Limb (tissue), 2 donors: ENCODE results near the gene CCNI2.

Experiments used
- DNase-seq, 2 donors: peaks; one replicate each; pipeline ENCODE4 v3.0.0-alpha.2; 2016; ENCODE audit errors: extremely low spot score in 2 of 2

CCNI2 gene

DNA sequence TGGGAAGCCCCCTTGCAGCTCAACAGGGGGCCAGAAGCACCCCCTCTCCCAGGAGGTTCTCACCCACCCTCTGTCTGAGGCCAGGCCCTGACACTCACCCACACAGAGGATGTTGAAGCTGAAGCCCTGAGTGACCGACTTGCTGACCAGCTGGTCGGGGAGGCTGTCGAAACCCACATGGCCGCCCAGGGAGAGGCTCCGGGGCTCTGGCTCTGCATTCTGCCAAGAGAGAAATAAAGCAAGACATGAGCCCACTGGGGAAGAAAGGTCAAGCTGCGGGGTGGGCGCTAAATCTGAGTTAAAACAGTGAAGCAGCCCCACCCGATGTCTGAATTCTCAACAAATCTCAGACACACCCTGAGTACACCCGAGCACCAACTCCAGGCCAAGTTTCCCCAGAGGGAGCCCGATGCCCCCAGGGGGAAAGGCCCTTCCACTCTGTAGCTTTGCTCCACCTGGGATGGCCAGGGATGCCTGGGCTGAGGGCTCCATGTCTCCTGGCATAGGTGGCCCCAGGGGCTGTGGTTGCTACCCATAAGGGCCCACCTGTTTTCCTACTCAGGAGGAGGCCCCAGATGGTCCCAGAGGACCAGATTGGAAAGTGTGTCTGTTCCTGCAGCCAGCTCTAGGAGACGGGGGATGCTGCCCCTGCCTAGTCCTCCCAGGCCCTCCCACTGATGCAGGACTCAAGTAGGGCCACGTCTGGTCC, 18.2 kb downstream of the CCNI2 start:
- no peak for DNase-seq

DNA sequence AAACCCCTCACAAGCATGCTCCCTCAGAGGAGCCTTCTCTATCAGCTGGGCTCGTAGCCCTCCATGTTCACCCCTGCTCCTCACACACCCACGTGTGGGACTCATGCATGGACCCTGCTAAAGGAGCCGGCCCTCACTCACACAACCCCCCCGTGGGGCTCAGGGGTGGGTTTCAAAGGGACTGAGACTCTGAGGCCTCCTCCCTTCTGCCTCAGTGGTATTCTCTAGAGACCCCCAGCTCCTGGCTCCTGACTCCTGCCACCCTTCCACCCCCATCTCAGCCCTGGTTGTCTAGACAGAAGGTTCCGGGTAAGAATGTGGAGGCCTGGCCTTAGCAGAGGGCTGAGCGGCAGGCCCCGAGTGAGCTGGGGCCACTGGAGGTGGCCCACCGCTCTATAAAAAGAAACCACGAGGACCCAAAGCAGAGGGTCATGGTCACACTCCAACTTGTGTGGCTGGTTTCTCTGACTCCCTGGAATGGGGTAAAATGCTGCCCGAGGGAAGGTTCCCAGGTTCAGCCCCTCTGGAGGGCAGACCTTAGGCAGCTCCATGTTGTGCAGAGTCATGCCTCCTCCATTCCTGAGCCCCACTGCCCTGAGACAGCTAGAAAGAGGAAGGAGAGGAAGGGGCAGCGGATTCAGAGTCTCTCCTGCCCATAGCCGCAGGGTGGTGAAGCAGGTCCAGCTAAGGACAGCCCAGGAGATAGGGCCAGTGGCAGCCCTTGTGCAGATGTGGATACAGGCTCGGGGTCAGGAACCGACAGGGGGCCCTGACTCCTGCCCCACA, 19.0 kb downstream of the CCNI2 start:
- DNase-seq, result no peak

GRCh38 chr5:132766806-132767055, 19.5 kb downstream of the CCNI2 start:
- no peak for DNase-seq

DNA sequence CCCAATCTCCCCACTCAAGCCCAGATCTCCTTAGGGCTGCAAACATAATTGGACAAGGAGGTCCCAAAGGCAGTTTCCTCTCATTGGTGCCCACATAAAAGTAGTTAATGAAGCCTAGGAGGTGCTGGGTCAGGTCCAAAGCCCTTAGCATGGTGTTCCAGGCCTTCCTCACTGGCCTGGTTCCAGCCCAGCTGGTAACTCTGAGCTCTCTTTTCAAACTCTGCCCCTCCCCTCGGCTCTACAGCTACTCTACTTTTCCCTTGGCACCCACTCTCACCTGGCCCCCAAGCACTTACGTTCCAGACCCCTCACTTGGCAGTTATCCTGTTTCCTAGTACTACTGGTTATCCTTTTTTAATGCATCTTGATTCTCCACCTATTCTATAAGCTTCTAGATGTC, 19.9 kb downstream of the CCNI2 start:
- DNase-seq, result no peak

DNA sequence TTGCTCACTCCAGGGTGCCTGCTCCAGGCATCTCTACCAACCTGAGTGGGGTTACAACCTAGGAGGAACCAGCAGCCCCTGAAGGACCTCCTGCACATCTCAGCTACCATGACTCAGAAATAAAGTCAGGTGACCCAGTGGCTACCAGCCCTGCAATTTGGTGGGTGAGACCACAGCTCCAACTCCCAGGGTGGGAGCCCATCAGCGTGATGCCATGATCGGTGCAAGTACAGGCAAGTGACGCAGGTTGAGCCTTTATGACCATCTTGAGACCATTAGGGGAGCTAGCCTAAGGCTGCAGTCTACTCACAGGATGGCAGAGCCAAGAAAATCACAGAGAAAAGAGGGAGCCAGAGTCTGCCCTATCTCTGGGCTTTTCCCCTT, 21.3 kb downstream of the CCNI2 start:
- no peak for DNase-seq

DNA sequence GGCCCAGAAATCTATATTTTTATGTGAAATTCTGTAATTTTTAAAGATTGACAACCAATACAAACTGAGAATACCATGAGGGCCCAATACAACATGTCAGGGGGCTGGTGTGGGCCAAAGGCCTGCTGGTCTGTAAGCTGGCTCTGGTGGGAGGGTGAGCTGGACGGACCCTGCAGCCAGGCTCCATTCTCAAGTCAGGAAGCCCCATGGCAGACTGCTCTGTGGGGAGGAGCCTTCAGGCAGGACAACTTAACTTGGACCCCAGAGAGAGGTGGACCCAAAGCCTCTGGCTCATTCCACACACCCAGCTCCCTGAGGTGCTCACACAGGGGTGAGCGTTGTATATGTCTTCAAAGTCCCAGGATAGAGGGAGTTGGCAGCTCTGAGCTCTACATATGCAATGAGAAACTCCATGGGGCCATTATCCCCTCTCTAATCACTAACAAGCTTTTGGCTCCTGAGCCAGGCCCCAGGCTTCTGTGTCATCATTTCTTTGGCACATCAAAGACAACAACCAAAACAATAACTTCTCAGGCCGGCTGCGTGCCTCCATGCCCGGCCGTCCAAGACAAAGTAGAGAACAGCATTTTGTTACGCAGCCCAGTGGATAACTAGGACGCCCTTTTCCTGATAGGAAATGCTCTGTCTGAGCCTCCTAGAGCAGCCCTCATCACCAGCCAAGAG, 23.4 kb downstream of the CCNI2 start:
- no peak for DNase-seq

GRCh38 chr5:132771503-132771998, 24.3 kb downstream of the CCNI2 start:
- DNase-seq, result no peak

DNA sequence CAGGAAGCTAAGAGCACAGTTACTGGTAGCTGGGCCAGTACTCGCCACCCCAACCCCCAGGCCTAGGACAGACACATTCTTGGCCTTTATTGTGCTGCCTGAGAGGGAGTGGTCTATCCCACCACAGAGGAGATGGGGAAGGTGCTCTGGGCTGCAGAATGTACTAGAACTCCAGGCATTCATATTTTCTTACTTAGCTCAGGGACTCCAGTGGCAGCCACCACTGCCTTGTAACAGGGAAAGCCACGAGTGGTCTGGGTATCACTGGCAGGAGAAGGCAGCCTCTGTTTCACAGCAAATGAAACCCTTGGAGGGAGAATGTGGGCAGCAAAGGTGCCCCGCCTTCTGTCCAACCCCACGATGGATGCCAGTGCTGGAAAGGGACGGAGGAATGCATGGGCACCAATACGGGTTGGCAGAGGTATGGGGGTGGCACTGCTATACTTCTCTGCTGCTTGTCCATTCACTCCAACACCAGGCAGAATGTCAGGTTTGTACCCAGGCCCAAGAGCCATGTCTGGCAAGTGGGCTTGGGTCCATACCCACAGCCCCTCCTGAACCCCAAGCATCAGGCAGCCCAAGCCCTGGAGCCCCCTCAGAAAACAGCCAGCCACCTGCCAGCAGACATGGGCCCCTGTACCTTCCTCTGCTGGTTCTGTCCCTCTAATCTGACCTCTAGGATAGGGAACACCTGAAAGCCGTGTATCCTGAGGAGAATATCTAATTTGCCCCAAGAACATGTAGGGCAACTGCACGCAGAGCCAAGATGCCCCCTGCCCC, 25.3 kb downstream of the CCNI2 start:
- DNase-seq, result no peak

DNA sequence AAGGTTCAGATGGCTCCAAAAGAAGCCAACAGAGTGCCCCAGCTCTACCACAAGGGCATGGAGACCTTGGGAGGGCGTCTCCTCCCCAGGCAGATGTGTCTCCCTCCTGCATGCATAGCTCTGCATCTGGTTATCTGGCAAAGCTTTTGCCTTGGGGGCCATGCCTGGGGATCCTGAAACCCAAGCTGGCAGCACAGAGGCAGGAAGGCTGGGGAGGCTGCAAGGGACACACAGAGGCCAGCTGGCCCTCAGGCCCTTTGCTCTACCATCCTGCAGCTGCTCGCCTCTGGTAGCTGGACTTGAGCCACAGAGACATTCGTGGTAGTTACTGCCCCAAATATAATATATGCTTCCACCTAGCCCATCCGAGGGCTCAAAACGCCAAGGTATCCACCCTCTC, 25.9 kb downstream of the CCNI2 start:
- DNase-seq, result no peak

- no peak for DNase-seq
Measured at GRCh38 chr5:132773601-132774355, 26.6 kb downstream of the CCNI2 start.

GRCh38 chr5:132774406-132774805, 27.2 kb downstream of the CCNI2 start:
- DNase-seq, result no peak

DNA sequence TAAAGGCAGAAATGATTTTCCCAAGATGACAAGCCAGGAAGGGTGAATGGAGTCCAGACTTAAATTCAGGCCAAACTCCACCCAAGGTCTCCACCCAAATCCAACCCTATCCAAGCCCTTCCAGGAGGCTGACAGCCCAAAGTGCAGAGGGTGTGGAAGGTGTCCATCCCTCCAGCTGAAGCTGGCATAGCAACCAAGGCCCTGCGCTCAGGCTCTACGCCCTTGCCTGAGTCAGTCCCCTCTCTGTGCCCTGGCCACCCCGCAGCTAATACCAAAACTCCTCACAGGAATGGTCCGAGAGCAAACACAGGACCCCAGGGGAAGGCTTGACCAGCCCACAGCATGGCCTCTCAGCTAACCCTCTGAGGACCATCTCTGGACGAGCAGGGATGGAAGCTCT, 27.7 kb downstream of the CCNI2 start:
- DNase-seq, result no peak

DNA sequence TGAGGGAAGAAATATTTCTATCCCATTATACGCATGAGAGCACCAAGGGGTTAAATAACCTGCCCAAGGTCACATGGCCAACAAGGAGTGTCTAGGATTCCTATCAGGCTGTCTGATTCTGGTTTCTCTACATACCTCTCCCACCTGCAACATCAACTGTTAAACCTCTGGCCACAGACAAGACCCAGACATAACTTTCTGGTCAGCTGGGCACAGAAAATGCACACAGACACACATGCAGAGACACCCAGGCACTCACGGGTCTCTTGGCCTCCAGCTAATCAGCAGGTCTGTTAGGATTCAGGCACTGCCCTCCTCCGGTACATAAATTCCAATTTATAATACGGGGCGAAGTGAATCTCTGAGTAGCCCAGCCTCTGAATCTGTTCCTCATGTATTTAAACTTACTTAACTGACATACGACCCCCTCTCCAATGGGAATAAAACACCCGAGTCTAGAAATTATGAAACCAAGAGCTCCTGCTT, 28.3 kb downstream of the CCNI2 start:
- DNase-seq, result no peak

DNA sequence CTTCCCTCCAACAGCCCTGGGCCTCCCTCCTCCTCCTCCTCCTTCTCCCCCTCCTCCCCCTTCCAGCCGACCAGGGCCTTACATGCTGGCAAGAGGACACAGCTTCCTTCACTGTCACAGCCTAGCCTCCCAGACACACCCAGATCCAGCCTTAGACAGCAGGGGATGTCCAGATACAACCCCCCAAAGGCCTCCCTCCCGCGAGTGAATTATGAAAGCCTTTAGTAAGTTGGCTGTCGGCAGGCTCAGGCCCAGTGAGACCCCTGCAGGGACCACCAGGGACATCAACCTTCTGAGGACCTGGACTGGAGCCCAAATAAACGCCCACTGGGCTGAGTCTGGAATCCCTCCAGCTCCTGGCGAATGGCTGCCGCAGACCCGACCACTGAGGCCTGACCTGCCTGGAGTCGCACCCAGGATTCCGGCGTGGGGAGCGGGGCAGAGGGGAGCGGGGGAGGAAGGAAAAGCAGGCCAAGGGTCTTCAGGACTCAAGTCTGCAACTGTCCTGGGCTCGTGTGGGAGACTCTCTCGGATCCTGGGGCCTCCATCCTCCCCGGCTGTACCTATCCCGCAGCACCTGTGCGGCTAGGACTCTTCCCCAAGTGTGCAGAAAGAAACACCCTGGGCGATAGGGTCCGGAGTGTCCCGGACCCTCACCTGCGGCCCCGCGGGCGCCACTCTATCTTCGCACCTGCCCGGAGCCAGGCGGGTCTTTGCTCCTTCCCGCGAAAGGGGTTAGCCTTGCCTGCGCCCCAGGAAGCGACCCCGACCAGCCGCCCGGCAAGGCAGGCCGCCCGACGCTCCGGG, 29.1 kb downstream of the CCNI2 start:
- peak; percentile 24 to 66 for DNase-seq

- DNase-seq, result no peak
Measured at GRCh38 chr5:132776938-132777208, 29.6 kb downstream of the CCNI2 start.

DNA sequence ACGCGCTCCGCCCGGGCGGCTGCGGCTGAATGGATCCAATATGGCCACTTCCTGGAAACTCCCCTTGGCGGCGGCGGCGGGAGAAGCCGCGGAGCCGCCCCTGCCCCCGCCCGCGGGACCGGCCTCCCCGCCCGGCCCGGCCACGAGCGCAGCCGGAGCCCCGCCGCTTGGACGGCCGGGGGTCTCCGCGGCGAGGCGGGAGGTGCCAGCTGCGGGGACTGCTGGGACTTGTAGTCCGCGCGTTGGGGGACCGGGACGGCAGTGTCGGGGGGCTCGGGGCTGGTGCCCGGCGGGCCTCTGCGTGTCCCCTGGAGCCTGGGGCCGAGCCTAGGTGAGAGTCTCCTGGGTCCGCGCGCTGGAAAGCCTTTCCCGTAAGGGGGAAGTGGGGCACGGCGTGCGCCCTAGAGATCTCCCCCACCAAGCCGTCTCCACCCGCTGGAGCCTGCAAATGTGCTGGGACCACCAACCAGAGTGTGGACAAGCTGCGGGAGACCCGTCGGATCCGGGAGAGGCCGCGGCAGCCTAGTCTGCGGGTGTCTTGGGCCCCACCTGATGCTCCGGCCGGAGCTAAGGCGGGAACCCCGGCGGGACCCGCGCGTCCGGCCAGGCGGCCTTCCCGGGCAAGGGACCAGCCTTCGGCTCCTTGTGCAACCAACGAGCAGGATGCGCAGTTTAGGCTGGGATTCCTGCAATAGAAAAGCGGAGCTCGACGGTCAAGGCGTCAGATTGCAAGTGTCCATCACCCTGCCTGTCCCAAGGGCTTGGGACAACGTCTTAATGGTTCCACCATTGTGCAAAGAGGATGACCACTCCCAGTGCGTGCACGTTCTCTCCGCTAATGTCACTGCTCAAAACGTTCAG, 30.2 kb downstream of the CCNI2 start, which contains the start of gene SEPTIN8:
Gene SEPTIN8 (minus strand): TSS at position 31 of the 861 bp plus-strand sequence. CDS start 102 bp downstream, outside the sequence.
- peak in 1 of 2 donors; percentile 79 for DNase-seq

- no peak for DNase-seq
Measured at GRCh38 chr5:132778129-132778528, 30.9 kb downstream of the CCNI2 start.

DNA sequence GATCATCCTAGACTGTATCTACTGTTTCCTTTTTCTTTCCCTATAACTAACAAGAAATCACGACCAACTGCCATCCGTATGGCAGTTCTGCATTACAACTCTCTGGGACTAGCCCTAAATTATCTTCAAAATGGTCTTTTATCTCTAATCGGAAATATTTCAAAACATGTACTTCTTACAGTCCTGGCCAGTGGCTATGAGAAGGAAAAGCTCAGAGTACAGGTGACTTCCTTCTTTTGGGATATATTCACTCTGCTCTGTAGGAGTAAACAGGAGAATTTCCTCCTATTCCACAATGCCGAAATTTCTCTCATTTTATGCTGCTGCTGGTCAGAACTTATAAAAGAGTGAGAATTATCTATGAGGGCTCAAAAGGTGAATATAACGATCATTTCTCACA, 31.6 kb downstream of the CCNI2 start:
- DNase-seq, result no peak

DNA sequence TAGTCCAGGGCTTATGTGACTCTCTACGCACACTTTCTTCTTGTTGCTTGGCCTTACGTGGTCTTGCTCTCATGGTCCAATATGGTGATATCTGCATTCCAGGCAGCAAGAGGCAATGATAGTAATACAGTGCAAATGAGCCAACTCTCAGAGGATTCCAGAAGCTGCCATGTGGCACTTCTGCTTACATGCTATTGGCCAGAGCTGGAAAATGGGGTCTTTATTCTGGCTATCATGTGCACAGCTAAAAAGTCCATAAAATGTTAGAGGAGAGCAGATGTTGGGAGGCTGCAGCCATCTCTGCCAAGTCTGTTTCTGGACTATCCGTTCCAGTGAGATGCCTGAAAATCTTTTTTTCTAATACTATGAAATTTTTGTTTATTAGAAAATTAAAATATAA, 32.7 kb downstream of the CCNI2 start:
- no peak for DNase-seq
